C4-2B (cell line): ENCODE data around the gene FIGNL1.

Experiments
- H3K27ac ChIP-seq: fragments of 450-650 bp; 2 replicates; pipeline ENCODE4 v1.5.1; 2017
- ZFX ChIP-seq: fragments of 450-650 bp; IDR thresholded peaks from 2 replicates; pipeline ENCODE4 v1.6.1; 2017
- TF ChIP-seq, protein P1 (sequence below): fragments of 450-650 bp; conservative IDR thresholded peaks from 2 replicates; pipeline ENCODE4 v1.5.1; 2017; ENCODE audit warnings: mild to moderate bottlenecking

Gene FIGNL1

DNA sequence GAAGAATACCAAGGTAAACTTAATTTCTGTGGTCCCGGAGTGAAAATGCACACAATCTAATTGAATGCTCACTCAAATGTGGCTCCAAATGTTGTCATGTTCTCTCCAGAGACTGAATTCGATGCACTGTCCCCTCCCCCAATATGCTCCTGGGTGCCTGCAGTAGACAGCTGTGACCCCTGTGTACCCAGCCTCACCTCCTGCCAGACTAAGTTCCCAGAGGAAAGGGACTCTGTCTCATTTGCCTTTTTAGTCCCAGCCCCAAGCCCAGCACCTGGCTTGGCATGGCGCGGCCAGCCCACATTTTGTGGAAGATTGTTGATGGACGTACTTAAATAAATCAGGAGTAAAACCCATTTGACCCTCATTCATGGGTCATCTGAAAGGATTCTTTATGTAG is 21.8 kb upstream of the FIGNL1 start:
- H3K27ac ChIP-seq = no peak overlapping the region
- TF ChIP-seq ZFX = no peak
- TF ChIP-seq, protein P1, sequence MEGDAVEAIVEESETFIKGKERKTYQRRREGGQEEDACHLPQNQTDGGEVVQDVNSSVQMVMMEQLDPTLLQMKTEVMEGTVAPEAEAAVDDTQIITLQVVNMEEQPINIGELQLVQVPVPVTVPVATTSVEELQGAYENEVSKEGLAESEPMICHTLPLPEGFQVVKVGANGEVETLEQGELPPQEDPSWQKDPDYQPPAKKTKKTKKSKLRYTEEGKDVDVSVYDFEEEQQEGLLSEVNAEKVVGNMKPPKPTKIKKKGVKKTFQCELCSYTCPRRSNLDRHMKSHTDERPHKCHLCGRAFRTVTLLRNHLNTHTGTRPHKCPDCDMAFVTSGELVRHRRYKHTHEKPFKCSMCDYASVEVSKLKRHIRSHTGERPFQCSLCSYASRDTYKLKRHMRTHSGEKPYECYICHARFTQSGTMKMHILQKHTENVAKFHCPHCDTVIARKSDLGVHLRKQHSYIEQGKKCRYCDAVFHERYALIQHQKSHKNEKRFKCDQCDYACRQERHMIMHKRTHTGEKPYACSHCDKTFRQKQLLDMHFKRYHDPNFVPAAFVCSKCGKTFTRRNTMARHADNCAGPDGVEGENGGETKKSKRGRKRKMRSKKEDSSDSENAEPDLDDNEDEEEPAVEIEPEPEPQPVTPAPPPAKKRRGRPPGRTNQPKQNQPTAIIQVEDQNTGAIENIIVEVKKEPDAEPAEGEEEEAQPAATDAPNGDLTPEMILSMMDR = no peak

DNA sequence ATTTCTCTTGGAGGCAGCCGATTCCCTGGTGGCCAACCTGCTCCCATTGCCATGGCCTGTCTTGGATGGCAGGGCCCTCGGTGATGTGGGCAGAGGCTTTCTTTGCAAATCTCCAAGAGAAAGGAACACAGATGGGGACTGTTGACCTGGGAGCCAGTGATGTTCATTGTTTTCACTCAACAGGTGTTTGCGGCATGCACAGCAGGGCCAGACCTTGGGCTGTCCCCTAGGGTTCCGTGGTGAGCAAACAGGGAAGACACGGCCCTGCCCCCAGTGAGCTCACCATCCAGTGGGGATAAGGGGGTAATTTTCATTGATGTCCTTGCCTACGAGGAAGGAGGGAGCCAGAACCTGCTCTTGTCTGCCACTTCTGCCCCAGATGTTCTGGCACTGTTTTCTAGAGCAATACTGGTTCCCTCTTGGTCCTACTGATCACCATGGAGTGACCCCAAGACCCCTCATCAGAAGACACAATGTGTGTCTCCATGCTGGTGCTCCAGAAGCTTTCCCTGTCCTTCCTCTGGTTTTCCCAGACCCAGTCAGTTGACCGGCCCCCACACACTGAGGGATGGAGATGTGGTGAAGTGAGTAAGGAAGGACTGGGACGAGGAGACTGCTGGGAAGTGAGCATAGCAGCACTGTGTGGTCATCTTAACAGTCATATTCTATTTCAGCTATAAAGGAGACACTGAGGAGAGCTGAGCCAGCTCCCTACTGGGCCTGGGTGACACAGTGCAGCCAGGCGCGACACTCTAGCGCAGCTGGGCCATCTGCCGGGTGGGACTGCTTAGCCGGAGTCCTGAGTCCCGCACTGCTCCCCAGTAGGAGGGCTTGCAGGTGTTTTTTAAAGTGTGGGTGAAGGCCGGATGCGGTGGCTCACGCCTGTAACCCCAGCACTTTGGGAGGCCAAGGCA is 20.4 kb upstream of the FIGNL1 start:
- H3K27ac ChIP-seq = no peak overlapping the region
- no peak for TF ChIP-seq ZFX
- TF ChIP-seq, protein P1 = no peak

DNA sequence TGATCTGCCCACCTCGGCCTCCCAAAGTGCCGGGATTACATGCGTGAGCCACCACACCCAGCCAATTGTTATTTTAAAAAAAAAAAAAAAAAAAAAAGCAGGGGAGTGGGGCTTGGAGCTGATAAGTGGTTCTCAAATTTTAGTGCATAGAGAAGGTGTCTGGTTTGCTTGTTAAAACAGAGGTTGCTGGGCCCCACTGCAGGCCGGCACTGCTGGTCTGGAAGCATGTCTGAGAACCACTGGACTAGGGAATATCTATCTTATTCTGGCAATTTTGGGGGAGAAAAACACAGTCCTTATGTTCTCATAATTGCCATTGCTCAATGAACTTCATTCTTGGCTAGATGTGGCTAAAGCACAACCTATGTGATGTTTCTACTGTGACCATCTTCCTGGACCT is 19.0 kb upstream of the FIGNL1 start:
- TF ChIP-seq ZFX = no peak
- TF ChIP-seq, protein P1 = no peak
- no peak overlapping the region for H3K27ac ChIP-seq

DNA sequence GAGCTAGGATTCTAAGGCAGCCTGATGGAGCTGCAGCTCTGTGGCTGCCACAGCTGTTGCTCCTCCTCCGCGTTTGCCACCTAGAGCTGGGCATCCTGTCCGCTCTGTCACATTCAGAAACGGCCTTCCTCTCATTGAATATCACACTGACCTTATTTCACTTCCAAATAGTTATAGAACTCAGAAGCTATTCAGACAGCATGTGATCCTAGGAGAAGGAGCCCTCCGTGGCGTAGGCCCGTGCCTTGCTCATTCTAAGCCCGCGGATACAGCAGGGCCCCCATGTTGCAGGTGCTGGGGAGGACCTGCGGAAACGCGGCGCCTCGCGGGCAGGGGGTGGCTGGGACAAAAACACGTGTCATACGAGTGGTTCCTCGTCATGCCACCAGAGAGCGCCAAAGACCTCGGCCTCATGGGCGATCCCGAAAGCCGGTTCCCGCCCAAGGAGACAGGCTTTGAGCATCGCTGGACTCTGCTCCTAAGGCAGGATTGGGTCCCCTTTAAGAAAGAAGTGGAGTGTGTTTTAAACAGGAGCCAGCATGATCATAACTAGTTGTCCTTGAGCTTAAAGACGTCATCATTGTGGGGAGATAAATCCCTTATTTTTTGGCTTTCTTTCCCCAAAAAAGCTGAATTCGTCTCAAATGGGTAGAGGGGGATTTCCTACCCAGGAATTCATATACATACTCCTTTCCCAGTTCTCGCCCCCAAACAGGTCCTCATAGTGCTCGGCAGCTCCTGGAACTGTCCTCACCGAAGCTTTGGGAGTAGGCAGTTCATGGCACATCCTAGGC is 17.9 kb upstream of the FIGNL1 start:
- peak overlapping the region; percentile 15; the same call in 1 of the 2 replicates for H3K27ac ChIP-seq
- TF ChIP-seq, protein P1 = peak; percentile 96
- no peak for TF ChIP-seq ZFX

DNA sequence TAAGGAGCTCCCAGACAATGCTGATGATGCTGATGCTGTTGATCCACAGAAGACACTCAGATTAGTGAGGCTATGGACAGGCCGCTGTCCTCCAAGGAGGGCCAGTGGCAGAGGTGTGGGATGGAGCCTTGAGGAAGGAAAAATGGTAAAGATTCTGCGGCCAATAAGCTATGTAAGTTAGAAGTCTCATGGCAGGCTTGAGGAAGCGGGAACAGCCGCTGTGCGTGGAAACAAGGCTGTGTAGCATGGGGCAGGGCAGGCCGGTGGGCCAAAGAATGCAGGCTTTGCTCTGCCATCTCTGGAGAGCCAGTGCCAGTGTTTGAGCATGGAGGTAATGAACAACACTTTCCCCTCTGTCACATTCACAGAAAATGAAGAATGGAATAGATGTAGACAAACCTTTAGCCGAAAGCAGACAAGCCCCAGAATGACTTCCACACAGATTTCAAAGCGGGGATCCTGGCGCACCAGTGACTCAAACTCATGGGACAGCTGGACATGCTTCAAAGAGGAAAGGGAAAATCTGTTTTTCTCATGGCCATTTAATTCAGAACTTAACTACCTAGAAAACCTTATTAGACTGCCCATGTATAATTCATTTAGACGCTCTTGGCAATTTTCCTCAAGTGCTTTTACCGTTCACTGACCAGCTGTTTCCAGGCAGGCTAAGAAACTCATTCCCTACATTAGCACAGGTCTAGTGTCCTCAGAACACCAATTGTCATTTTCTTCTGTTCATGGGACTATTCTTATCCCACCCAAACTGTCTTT is 16.9 kb upstream of the FIGNL1 start:
- TF ChIP-seq, protein P1 = no peak
- TF ChIP-seq ZFX = no peak
- H3K27ac ChIP-seq = no peak overlapping the region

DNA sequence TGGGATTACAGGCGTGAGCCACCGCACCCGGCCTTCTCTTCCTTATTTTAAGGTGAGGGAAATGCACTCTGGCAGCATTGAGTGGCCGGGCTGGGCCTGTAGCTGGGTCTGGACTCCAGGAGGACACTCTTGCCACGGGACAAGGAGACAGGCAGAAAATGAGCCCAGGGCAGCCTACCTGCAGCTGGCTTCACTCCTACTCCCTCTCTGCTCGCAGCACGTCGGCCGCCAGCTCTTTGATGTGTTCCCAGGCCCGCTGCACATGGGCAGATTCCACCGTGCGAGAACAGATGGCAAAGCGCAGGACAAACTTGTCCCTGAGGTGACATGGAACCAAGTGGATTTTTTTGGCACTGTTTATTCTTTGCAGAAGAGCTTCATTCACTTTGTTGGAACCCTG is 12.9 kb upstream of the FIGNL1 start:
- no peak for TF ChIP-seq ZFX
- TF ChIP-seq, protein P1 = no peak
- H3K27ac ChIP-seq = no peak overlapping the region
